Ovary (tissue), 3 donors: ENCODE measurements around the gene PTPN7.

Experiments used
- CTCF ChIP-seq, 3 donors: fragments of 450-650 bp in 2 of 3; fragments of 200-600 bp in 1 of 3; IDR thresholded peaks; one replicate each; pipeline versions ENCODE4 v1.5.1 to v1.8.0; 2016 to 2022; ENCODE audit warnings: antibody characterized with exemption in 3 of 3, mild to moderate bottlenecking in 1 of 3
- EP300 ChIP-seq: sonication (generic); formaldehyde crosslinking; IDR thresholded peaks from one replicate; pipeline ENCODE4 v1.6.1; 2017; ENCODE audit warnings: antibody characterized with exemption
- POLR2A ChIP-seq: fragments of 450-650 bp; IDR thresholded peaks from one replicate; pipeline ENCODE4 v1.6.1; 2017; ENCODE audit warnings: antibody characterized with exemption, mild to moderate bottlenecking, moderate library complexity
- donor health status: DM: no; HTN: no; CAD: no.

GRCh38 chr1:202197653-202198365 is 37.4 kb upstream of the PTPN7 start:
- TF ChIP-seq CTCF (IDR thresholded peaks at IDR 0.05) (no peak), POLR2A (no peak), EP300 (no peak)
